Tracheal epithelial cell (primary cell): ENCODE data around the gene ACTR10. TPM values are rescaled to one million over a fixed set of nuclear protein-coding genes. Genes with fewer than 3 reads are reported as not detected.

Experiments
- total RNA-seq: library from RNA; depleted of rRNA; stranded (reverse); fragments of >200 nt; gene quantifications from 2 replicates; pipeline ENCODE4 v1.2.1, GENCODE V29; 2014

ACTR10 gene
- total RNA-seq = 29.2 and 35.7 TPM in 2 replicates

DNA sequence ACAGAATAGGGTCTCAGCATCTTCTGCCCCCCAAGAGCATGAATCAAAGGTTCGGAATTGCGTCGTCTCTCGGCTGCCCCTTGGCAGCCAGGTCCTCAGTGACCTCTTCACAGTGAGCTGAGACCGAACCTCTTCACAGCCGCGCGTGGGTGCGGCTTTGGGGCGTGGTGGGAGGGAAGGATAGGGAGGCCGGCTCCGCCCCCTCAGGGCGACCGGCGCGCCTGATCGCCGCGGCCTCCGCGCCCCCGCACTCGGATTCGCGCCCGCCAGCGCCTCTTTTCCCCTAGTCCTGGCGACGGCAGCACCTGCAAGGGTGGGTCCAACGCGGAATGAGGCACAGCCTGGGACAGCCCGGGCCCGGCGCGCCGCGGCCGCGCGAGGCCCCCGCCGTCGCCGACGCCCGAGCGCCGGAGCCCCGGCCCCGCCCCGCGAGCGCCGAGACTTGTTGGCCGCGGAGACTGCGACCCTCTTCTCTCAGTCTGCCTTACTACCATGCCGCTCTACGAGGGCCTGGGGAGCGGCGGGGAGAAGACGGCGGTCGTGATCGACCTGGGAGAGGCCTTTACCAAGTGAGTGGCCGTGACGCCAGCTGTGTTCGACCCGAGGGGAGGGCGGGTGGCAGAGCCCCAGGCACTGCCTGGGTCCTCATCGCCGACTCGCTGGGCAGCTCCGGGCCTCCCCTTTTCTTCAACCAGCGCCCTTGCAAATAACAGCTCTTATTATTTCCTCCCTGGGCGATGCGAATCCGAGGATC lies at the start of gene ACTR10:
TSS of gene ACTR10 (plus strand) at position 424 of the 754 bp plus-strand sequence. CDS start at position 493, 69 bp downstream.

DNA sequence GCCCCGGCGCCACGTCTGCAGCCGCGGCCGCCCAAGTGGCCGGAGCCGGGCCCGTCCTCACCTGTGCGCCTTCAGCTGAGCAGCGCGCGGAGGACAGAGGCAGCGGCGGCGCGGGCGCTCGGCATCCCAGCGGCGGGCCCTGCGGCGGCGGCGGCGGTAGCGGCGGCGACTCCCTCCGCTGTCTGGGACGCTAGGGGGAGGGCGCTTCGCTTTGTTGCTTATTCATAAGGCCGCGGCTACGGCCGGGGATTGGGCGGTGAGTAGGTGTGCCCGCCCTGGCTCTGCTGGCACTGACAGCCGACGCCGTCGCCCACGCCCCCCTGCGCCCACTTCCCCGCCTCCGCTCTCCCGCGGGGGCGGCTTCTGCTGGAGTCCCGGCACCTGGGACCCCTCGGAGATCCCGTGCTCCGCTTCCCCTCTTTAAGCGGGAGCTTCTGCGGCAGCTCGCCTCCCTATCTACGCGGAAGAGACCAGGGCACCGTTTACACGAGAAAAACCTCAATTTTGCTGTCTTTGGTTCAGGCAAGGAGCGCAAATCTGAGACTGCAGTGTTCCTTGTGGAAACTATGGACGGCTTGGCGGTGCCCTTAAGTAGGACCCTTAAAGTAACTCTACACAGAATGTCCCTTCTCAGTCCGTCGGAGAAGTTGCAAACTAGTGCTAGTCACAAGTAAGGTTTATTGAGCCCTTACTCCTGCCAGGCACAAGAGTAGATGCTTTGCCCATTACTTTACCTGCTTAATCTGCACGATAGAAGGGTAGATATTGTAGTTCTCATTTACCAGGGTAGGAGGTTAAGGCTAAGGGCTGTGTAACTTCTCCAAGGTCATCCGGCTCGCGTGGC lies 47.7 kb upstream of the ACTR10 start, which contains the start of gene ARMH4:
TSS of gene ARMH4 (minus strand) at position 200 of the 844 bp plus-strand sequence. CDS start 12,855 bp downstream, outside the sequence.

DNA sequence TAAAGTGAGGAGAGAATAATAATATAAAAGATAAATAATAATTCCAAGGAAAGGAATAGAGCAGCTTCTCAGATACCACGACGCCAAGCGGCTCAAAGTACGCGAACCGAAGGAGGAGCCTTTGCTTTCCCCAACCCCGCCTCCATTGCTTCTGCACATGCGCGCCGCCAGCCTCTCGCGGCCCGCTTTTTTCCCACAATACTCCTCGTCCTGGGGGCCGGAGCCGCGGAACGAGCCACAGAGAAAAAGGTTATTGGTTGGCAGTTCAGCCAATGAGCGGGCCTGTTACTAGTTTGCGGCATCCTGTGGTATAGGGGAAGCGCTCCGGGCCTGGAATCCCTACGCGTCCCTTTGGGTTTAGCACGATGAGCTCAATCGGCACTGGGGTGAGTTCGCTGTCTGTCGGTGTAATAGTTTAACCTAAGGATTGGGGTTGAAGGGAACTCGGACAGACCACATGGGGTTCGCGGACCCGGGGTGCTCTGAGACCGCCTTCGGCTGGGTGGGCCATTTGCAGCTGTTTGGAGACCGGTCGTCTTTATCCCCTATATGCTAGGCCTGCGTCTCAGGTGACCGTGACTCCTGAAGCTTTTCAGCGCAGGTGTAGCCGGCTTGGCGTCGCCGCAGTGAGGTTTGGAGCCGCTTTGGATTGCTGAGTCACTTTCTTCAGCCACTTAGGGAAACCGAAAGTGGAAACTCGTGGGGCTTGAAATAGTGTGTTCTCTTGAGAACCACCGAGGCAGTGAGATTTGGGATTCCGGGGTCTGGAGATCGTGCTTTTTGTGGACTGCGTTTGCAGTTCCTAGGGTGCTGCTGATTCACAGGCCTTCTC lies 44.8 kb downstream of the ACTR10 start, which contains the start of gene PSMA3:
TSS of gene PSMA3 (plus strand) at position 288 of the 832 bp plus-strand sequence. CDS start at position 366, 78 bp downstream.

Other genes starting within 250 kb of the ACTR10 start
- gene ARMH4, start 47.9 kb upstream of the ACTR10 start, total RNA-seq = 1.4 TPM in 1 of 2 replicates, not detected in the other
- 75.7 and 99.0 TPM in 2 replicates for gene PSMA3, start 44.7 kb downstream of the ACTR10 start, total RNA-seq
- 4.3 and 5.5 TPM in 2 replicates for gene ARID4A, start 98.4 kb downstream of the ACTR10 start, total RNA-seq
- not detected in 2 replicates for gene TOMM20L, start 195.8 kb downstream of the ACTR10 start, total RNA-seq
- 24.6 and 27.9 TPM in 2 replicates for gene TIMM9, start 227.4 kb downstream of the ACTR10 start, total RNA-seq
- 8.9 and 14.9 TPM in 2 replicates for gene KIAA0586, start 227.6 kb downstream of the ACTR10 start, total RNA-seq